ENCODE data around the gene SGCG. TPM values are rescaled to one million over a fixed set of nuclear protein-coding genes. Genes with fewer than 3 reads are reported as not detected.
"Not testable (repeated sequence)": the region's sequence is repeated elsewhere in the genome, so short reads cannot be mapped to it uniquely, and the experiment has no call there.

SGCG gene
- total and polyA plus RNA-seq, 7 donors = 0.16 to 1.2 (median 1.0) TPM; not detected in 1

DNA sequence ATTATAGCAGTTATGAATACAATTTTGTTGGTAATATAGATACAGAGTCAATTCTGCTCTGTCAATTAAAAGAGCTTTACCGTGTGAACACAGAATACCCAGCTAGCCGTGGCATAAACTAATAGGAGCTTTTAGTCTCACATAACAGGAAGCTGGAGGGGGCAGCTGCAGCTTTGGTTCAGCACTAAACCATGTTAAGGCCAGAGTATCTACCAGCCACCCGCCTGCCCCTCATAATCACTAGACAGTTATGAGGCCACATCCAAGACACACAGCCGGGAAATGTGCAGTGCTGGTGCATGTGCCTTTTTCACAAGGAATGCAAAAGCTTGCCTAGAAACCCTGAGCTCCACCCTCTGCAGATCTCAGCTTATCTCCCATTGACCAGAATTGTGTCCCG, 62.3 kb downstream of the SGCG start:
- WGBS, 2 donors = 71 to 75% methylated on average over 5 of the region's 5 CpGs

DNA sequence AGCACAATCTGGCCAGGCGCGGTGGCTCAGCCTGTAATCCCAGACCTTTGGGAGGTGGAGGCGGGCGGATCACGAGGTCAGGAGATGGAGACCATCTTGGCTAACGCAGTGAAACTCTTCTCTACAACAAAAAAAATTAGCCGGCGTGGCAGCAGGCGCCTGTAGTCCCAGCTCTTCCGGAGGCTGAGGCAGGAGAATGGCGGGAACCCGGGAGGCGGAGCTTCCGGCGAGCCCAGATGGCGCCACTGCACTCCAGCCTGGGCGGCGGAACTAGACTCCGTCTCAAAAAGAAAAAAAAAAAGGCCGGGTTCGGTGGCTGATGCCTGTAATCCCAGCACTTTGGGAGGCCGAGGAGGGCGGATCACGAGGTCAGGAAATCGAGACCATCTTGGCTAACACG, 67.6 kb downstream of the SGCG start:
- 96% methylated on average over 26 of the region's 26 CpGs for WGBS, 2 donors
- H3K27me3 ChIP-seq; H3K4me1 ChIP-seq; intact Hi-C loops (cut with DNase I); DNase-seq; H3K36me3 ChIP-seq; H3K9me3 ChIP-seq; H3K27ac ChIP-seq; H3K4me3 ChIP-seq: not testable (repeated sequence)

More for the DNA sequence above, 62.3 kb downstream of the SGCG start:
- Histone ChIP-seq H3K4me3 (no peak overlapping the region), H3K27me3 (no peaks in the 10 kb centered on the region), H3K4me1 (no peaks in the 10 kb centered on the region), H3K9me3 (no peaks in the 10 kb centered on the region), H3K27ac (no peak overlapping the region), H3K36me3 (no peaks in the 10 kb centered on the region)
- DNase-seq = no peak
- no peak for TF ChIP-seq POLR2AphosphoS5 (IDR thresholded peaks at IDR 0.05)
- TF ChIP-seq, protein P1, sequence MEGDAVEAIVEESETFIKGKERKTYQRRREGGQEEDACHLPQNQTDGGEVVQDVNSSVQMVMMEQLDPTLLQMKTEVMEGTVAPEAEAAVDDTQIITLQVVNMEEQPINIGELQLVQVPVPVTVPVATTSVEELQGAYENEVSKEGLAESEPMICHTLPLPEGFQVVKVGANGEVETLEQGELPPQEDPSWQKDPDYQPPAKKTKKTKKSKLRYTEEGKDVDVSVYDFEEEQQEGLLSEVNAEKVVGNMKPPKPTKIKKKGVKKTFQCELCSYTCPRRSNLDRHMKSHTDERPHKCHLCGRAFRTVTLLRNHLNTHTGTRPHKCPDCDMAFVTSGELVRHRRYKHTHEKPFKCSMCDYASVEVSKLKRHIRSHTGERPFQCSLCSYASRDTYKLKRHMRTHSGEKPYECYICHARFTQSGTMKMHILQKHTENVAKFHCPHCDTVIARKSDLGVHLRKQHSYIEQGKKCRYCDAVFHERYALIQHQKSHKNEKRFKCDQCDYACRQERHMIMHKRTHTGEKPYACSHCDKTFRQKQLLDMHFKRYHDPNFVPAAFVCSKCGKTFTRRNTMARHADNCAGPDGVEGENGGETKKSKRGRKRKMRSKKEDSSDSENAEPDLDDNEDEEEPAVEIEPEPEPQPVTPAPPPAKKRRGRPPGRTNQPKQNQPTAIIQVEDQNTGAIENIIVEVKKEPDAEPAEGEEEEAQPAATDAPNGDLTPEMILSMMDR (IDR thresholded peaks at IDR 0.05) = no peak
- intact Hi-C loops (cut with DNase I) = no loop called here

DNA sequence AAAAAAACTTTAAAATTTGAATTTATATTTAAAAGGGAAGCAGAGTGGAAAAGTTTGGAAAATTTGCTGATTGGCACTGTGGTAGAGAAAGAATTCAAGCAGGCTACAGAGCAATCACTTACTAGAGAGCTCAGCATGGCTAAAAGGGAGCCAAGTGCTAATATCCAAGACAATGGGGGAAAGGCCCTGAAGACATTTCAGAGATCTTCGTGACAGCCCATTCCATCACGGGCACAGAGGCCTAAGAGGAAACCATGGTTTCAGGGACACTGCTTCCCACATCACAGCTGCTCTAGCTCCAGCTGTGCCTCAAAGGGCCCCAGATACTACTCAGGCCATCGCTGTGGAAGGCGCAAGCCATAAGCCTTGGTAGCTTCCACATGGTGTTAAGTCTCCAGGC, 73.7 kb downstream of the SGCG start:
- no peaks in the 10 kb centered on the region for H3K4me1 ChIP-seq
- no peak for DNase-seq
- no peaks in the 10 kb centered on the region for H3K9me3 ChIP-seq
- H3K36me3 ChIP-seq = no peaks in the 10 kb centered on the region
- no peak overlapping the region for H3K27ac ChIP-seq
- intact Hi-C loops (cut with DNase I) = no loop called here
- 92 to 94% methylated on average over 4 of the region's 4 CpGs for WGBS, 2 donors
- H3K27me3 ChIP-seq = no peaks in the 10 kb centered on the region
- TF ChIP-seq EP300 (IDR thresholded peaks at IDR 0.05) (no peak), POLR2A (IDR thresholded peaks at IDR 0.05) (no peak), POLR2AphosphoS5 (IDR thresholded peaks at IDR 0.05) (no peak)
- TF ChIP-seq, protein P1 (IDR thresholded peaks at IDR 0.05) = no peak
- H3K4me3 ChIP-seq = no peak overlapping the region

DNA sequence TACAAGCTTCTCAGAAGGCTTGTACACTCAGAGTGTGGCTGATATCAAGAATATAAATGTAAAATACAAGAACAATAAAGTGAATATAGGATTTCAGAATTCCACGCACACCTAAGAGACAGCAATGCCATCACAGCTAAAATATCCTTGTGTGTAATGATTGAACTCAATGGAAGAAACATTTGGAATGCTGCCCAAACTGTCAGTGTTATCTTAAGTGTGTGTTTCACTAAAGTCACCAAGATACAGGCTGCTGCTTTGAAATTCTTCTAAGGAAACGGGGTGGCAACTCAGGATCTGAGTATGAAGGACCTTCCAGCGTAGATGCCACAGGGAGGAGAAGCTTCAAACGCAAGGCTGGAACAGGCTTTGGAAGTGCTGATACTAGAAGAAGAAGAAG, 86.8 kb downstream of the SGCG start:
- H3K4me1 ChIP-seq = no peaks in the 10 kb centered on the region
- H3K27me3 ChIP-seq = no peaks in the 10 kb centered on the region
- H3K27ac ChIP-seq = no peak overlapping the region
- no peak for TF ChIP-seq POLR2AphosphoS5 (IDR thresholded peaks at IDR 0.05)
- no peak for TF ChIP-seq EP300 (IDR thresholded peaks at IDR 0.05)
- TF ChIP-seq, protein P1 (IDR thresholded peaks at IDR 0.05) = no peak
- no peak for TF ChIP-seq POLR2A (IDR thresholded peaks at IDR 0.05)
- no peak overlapping the region for H3K4me3 ChIP-seq
- intact Hi-C loops (cut with DNase I) = no loop called here
- 84 to 85% methylated on average over 4 of the region's 4 CpGs for WGBS, 2 donors
- no peaks in the 10 kb centered on the region for H3K9me3 ChIP-seq
- no peaks in the 10 kb centered on the region for H3K36me3 ChIP-seq
- no peak for DNase-seq

DNA sequence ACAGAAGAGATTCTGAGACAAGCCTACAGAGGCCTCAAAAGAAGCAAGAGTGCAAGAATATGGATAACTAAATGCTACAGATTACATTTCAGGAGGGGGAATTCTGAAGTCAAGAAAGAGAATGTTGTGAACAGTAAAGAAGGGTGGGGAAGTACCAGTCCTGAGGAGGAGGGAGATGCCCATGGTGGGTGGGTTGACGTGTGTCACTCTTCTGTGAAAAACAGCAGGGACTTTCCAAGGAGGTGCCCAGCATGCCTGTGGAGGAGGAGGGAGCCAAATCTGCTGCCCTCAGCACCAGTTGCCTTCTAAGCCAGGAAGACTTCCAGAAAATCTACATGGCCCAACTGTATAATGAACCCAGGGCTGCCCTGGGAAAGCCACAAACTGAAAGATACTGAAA, 87.7 kb downstream of the SGCG start:
- DNase-seq = no peak
- Histone ChIP-seq H3K9me3 (no peaks in the 10 kb centered on the region), H3K27me3 (no peaks in the 10 kb centered on the region), H3K27ac (no peak overlapping the region), H3K4me3 (no peak overlapping the region), H3K36me3 (no peaks in the 10 kb centered on the region), H3K4me1 (no peaks in the 10 kb centered on the region)
- TF ChIP-seq POLR2A (IDR thresholded peaks at IDR 0.05) (no peak), POLR2AphosphoS5 (IDR thresholded peaks at IDR 0.05) (no peak), EP300 (IDR thresholded peaks at IDR 0.05) (no peak)
- TF ChIP-seq, protein P1 (IDR thresholded peaks at IDR 0.05) = no peak
- 52 to 55% methylated on average over 1 of the region's 1 CpG for WGBS, 2 donors
- intact Hi-C loops (cut with DNase I) = no loop called here

Data from sigmoid colon (tissue), 7 donors.